Esophagus muscularis mucosa (tissue), 4 donors: Measurements from ENCODE around the gene PDPN. TPM values are rescaled to one million over a fixed set of nuclear protein-coding genes. Genes with fewer than 3 reads are reported as not detected.

ENCODE experiments used
- DNase-seq: peaks from one replicate; pipeline ENCODE4 v3.0.0-alpha.2; 2017; ENCODE audit errors: extremely low spot score
- H3K27ac ChIP-seq, 4 donors: fragments of 200-600 bp; sonication (generic); replicated peaks in 1 of 4; 1 replicate in 3 of 4; 2 replicates in 1 of 4; pipeline ENCODE4 v1.5.1; 2016 to 2019; ENCODE audit warnings: mild to moderate bottlenecking in 1 of 4
- H3K27me3 ChIP-seq, 4 donors: fragments of 200-600 bp; sonication (generic); one replicate each; pipeline versions ENCODE4 v1.5.1 to v1.6.0; 2016 to 2019
- H3K36me3 ChIP-seq, 4 donors: fragments of 200-600 bp; sonication (generic); one replicate each; pipeline ENCODE4 v1.5.1; 2016 to 2019
- H3K4me1 ChIP-seq, 4 donors: fragments of 200-600 bp; sonication (generic); one replicate each; pipeline ENCODE4 v1.5.1; 2016 to 2019
- H3K4me3 ChIP-seq, 4 donors: fragments of 200-600 bp; sonication (generic); 1 replicate in 2 of 4; 2 replicates in 2 of 4; pipeline ENCODE4 v1.5.1; 2016 to 2019; ENCODE audit warnings: mild to moderate bottlenecking in 4 of 4, moderate library complexity in 1 of 4
- H3K9me3 ChIP-seq, 4 donors: fragments of 200-600 bp; sonication (generic); 1 replicate in 3 of 4; 2 replicates in 1 of 4; pipeline ENCODE4 v1.5.1; 2016 to 2019
- EP300 ChIP-seq: sonication (generic); formaldehyde crosslinking; IDR thresholded peaks from one replicate; pipeline ENCODE4 v1.6.1; 2017; ENCODE audit warnings: antibody characterized with exemption
- POLR2A ChIP-seq: fragments of 450-650 bp; IDR thresholded peaks from one replicate; pipeline ENCODE4 v1.6.1; 2017; ENCODE audit warnings: antibody characterized with exemption, moderate library complexity, mild to moderate bottlenecking, low read depth
- POLR2AphosphoS5 ChIP-seq, 2 donors: sonication (generic); formaldehyde crosslinking; IDR thresholded peaks; one replicate each; pipeline ENCODE4 v1.6.1; 2017; ENCODE audit warnings: antibody characterized with exemption in 2 of 2
- WGBS: methylation state at CpG from one replicate; pipeline ENCODE4 v1.1.5; 2018; 5-methylcytosine and 5-hydroxymethylcytosine counted together
- intact Hi-C: fragments of 100-400 bp; cut with DNase I; formaldehyde crosslinking; loops from one replicate; pipeline ENCODE4 v1.15.1; 2023
- total RNA-seq, 4 donors: library from RNA; depleted of rRNA; stranded (reverse); fragments of >200 nt; gene quantifications; one replicate each; pipeline versions ENCODE4 v1.1.0 to v1.2.1, GENCODE V29; 2016
- TF ChIP-seq, protein P1 (sequence below), 3 experiments: fragments of 200-600 bp in 2 of 3; fragments of 450-650 bp in 1 of 3; sonication (generic) in 2 of 3; IDR thresholded peaks; one replicate each; pipeline ENCODE4 v1.5.1; 2017 to 2019; ENCODE audit warnings: antibody characterized with exemption in 3 of 3, mild to moderate bottlenecking in 2 of 3, moderate library complexity in 1 of 3

Gene PDPN
- total RNA-seq, 4 donors from 2014 or later = 6.9 to 23.6 (median 17.1) TPM

DNA sequence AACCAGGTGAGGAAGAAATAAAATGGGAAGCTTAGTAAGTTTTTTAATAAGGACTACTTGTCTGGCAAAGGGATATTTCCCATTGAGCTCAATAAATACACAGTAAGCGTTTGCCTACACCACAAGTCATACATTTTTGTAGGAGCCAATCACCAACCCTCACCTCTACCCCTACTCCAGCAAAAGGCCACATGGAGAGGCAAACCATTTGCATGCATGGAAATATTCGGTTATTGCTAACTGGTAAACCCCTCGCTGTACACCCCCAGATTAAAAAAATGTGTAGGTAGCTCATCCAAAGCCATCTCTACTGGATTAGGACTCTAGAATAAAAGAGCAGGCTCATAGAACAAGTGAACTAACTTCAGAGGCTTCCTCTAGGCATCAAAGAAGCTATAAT is 21.1 kb downstream of the PDPN start:
- DNase-seq = no peak
- Histone ChIP-seq H3K4me3 (no peak overlapping the region), H3K9me3 (no peaks in the 10 kb centered on the region), H3K27me3 (peaks cover 0 to 5% (median 0%) of the 10 kb centered on the region in 4 donors), H3K27ac (no peak overlapping the region), H3K4me1 (peaks cover 0 to 4% (median 0%) of the 10 kb centered on the region in 4 donors), H3K36me3 (peaks cover 0 to 11% (median 0%) of the 10 kb centered on the region in 4 donors)
- WGBS = 87% methylated on average over 3 of the region's 3 CpGs
- intact Hi-C loops = no loop called here
- TF ChIP-seq, protein P1, sequence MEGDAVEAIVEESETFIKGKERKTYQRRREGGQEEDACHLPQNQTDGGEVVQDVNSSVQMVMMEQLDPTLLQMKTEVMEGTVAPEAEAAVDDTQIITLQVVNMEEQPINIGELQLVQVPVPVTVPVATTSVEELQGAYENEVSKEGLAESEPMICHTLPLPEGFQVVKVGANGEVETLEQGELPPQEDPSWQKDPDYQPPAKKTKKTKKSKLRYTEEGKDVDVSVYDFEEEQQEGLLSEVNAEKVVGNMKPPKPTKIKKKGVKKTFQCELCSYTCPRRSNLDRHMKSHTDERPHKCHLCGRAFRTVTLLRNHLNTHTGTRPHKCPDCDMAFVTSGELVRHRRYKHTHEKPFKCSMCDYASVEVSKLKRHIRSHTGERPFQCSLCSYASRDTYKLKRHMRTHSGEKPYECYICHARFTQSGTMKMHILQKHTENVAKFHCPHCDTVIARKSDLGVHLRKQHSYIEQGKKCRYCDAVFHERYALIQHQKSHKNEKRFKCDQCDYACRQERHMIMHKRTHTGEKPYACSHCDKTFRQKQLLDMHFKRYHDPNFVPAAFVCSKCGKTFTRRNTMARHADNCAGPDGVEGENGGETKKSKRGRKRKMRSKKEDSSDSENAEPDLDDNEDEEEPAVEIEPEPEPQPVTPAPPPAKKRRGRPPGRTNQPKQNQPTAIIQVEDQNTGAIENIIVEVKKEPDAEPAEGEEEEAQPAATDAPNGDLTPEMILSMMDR (IDR thresholded peaks at IDR 0.05) = no peak
- TF ChIP-seq EP300 (no peak), POLR2AphosphoS5 (IDR thresholded peaks at IDR 0.05) (no peak), POLR2A (no peak)

DNA sequence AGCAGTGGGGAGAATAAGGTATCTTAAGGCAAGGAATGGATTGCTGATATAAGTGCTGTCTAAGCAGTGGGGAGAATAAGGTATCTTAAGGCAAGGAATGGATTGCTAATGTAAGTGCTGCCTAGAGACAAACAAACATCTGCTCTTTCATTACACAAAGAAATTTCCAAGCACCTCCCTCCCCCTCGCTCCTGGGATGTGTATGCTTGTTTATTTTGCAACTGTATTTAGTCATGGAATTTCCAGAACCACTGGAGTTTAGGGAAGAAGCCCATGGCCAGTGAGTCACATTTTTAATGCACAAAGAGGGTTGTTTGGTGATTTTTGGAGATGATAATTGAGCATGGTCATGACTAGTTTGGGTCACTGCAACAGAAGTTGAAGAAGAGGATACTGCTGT is 21.5 kb downstream of the PDPN start:
- H3K27ac ChIP-seq = no peak overlapping the region
- 44% methylated on average over 1 of the region's 1 CpG for WGBS
- peaks cover 0 to 11% (median 0%) of the 10 kb centered on the region in 4 donors for H3K36me3 ChIP-seq
- intact Hi-C loops = no loop called here
- H3K9me3 ChIP-seq = no peaks in the 10 kb centered on the region
- H3K4me3 ChIP-seq = no peak overlapping the region
- H3K27me3 ChIP-seq = peaks cover 0 to 4% (median 0%) of the 10 kb centered on the region in 4 donors
- DNase-seq = no peak
- H3K4me1 ChIP-seq = peaks cover 0 to 4% (median 0%) of the 10 kb centered on the region in 4 donors
- TF ChIP-seq POLR2AphosphoS5 (IDR thresholded peaks at IDR 0.05) = peak in 1 of 2 donors; percentile 21
- no peak for TF ChIP-seq EP300

DNA sequence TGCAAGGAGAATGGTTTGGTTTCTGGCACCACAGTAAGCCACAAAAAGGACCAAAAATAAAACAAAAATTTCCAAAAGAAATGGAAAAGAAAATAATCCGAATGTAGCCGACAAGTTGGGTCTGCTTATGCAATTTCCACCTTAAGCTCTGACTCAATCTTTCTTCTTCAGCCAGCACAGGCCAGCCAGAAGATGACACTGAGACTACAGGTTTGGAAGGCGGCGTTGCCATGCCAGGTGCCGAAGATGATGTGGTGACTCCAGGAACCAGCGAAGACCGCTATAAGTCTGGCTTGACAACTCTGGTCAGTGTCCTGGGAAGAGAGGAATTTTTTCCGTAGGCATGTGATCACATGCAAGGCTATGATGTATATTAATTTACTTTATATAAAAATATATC is 23.4 kb downstream of the PDPN start:
- Histone ChIP-seq H3K4me3 (no peak overlapping the region), H3K9me3 (no peaks in the 10 kb centered on the region), H3K4me1 (peaks cover 0 to 4% (median 0%) of the 10 kb centered on the region in 4 donors), H3K27ac (no peak overlapping the region), H3K36me3 (peaks cover 0 to 11% (median 2%) of the 10 kb centered on the region in 4 donors), H3K27me3 (peaks cover 0 to 4% (median 0%) of the 10 kb centered on the region in 4 donors)
- TF ChIP-seq EP300 (no peak), POLR2AphosphoS5 (IDR thresholded peaks at IDR 0.05) (no peak), POLR2A (no peak)
- TF ChIP-seq, protein P1 (IDR thresholded peaks at IDR 0.05) = no peak
- no peak for DNase-seq
- 91% methylated on average over 8 of the region's 8 CpGs for WGBS
- intact Hi-C loops = no loop called here

DNA sequence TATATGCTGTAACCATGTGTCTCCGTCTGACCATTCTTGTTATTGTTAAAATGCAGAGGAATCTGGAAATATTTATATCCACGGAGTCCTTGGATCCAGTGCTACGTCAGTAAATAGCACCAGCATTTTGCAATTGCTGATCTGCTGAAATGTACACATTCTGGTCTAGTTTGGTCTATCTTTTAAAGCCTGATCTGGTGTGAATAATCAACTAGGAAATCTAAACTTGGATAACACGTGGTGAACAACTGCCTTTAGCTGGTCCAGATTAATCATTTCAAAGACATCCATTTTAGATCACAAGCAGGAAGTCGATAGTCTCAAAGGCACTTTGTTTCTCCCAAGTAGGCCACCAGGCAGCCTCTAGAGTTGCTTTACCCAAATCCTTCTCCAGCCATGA is 32.6 kb downstream of the PDPN start:
- Histone ChIP-seq H3K4me3 (no peak overlapping the region), H3K4me1 (peaks cover 0 to 44% (median 15%) of the 10 kb centered on the region in 4 donors), H3K36me3 (peaks cover 0 to 25% (median 1%) of the 10 kb centered on the region in 4 donors), H3K27ac (peak overlapping the region; percentile 40 to 52 (median 44)), H3K27me3 (peaks cover 0 to 5% (median 0%) of the 10 kb centered on the region in 4 donors), H3K9me3 (no peaks in the 10 kb centered on the region)
- TF ChIP-seq POLR2A (no peak), POLR2AphosphoS5 (IDR thresholded peaks at IDR 0.05) (no peak), EP300 (no peak)
- TF ChIP-seq, protein P1 (IDR thresholded peaks at IDR 0.05) = no peak
- 59% methylated on average over 5 of the region's 5 CpGs for WGBS
- intact Hi-C loops = no loop called here
- no peak for DNase-seq

DNA sequence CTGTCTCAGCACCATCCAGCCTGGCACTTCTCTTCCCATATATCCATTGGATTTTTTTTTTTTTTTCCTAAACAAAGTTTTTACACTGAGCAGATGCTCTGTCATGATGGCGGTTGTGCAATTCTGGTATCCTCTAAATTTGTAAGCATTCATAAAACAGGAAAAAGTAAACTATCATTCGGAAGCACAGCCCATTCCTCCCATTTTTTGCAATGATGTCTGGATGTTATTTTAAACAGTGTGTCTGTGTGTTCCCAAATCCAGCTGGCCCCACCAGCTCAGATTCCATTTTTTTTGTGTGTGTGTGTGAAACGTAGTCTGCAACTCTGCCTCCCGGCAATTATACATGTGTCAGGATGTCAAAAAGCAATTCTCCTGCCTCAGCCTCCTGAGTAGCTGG is 33.5 kb downstream of the PDPN start:
- Histone ChIP-seq H3K36me3 (peaks cover 0 to 25% (median 1%) of the 10 kb centered on the region in 4 donors), H3K27ac (peak overlapping the region; percentile 2 to 45 (median 34)), H3K9me3 (no peaks in the 10 kb centered on the region), H3K4me3 (no peak overlapping the region), H3K4me1 (peaks cover 0 to 44% (median 15%) of the 10 kb centered on the region in 4 donors), H3K27me3 (peaks cover 0 to 7% (median 0%) of the 10 kb centered on the region in 4 donors)
- TF ChIP-seq, protein P1 (IDR thresholded peaks at IDR 0.05) = no peak
- peak; percentile 20 to 45 for TF ChIP-seq POLR2AphosphoS5 (IDR thresholded peaks at IDR 0.05)
- no peak for DNase-seq
- 57% methylated on average over 4 of the region's 4 CpGs for WGBS
- intact Hi-C loops = no loop called here
